B cell (primary cell): ENCODE measurements around the gene PDZRN4. TPM values are rescaled to one million over a fixed set of nuclear protein-coding genes. Genes with fewer than 3 reads are reported as not detected.
A peak's percentile ranks its signal among the peaks of the same experiment; 100 is the strongest.

ENCODE experiments used
- ATAC-seq: fragments of 200-7000 bp; cut with Tn5 transposase; one replicate; pipeline ENCODE4 v1.10.0; 2021; ENCODE audit warnings: low read depth, mild to moderate bottlenecking, moderate number of reproducible peaks, moderate library complexity
- CTCF ChIA-PET: fragments of 350-600 bp; sonication (Branson Sonifier 250); formaldehyde crosslinking; loops from one replicate; lab custom pipeline; 2021; ENCODE audit warnings: antibody characterized with exemption, inconsistent platforms; lab: Charles Lee
- POLR2A ChIA-PET: fragments of 350-600 bp; sonication (Branson Sonifier 250); formaldehyde crosslinking; loops from one replicate; lab custom pipeline; 2021; ENCODE audit warnings: antibody characterized with exemption; lab: Charles Lee
- DNase-seq: peaks from one replicate; pipeline ENCODE4 v3.0.0; 2013
- H2AFZ ChIP-seq: 2 replicates; pipeline ENCODE4 v1.6.1; 2012; ENCODE audit warnings: mild to moderate bottlenecking, low read depth, low read length; ENCODE audit not compliant: insufficient read depth, poor library complexity, severe bottlenecking
- H3K27ac ChIP-seq, 2 donors: 1 replicate in 1 of 2; 2 replicates in 1 of 2; pipeline ENCODE4 v1.5.1; 2012 to 2013; ENCODE audit warnings: low read length in 2 of 2, mild to moderate bottlenecking in 2 of 2, moderate library complexity in 1 of 2
- H3K27me3 ChIP-seq, 4 experiments: fragments of 200-600 bp in 1 of 4; sonication (generic) in 1 of 4; replicated peaks in 1 of 4; 1 replicate in 2 of 4; 2 replicates in 2 of 4; pipeline versions ENCODE4 v1.6.1 to v1.7.0; 2013 to 2016; ENCODE audit warnings: low read length in 3 of 4, mild to moderate bottlenecking in 2 of 4, mixed read lengths in 1 of 4, moderate library complexity in 1 of 4; ENCODE audit not compliant: insufficient read depth in 4 of 4, control insufficient read depth in 3 of 4; ENCODE audit errors: control extremely low read depth in 1 of 4
- H3K36me3 ChIP-seq, 2 experiments: replicated peaks in 1 of 2; 1 replicate in 1 of 2; 2 replicates in 1 of 2; pipeline versions ENCODE4 v1.6.1 to v1.7.1; 2013; ENCODE audit warnings: low read length in 1 of 2; ENCODE audit not compliant: insufficient read depth in 2 of 2, control insufficient read depth in 1 of 2; ENCODE audit errors: control extremely low read depth in 1 of 2, extremely low read depth in 1 of 2
- H3K4me1 ChIP-seq, 2 donors: fragments of 200-600 bp in 1 of 2; sonication (generic) in 1 of 2; 1 replicate in 1 of 2; 2 replicates in 1 of 2; pipeline versions ENCODE4 v1.5.1 to v1.6.1; 2013 to 2017; ENCODE audit warnings: low read length in 2 of 2; ENCODE audit not compliant: control insufficient read depth in 2 of 2, insufficient read depth in 2 of 2
- H3K4me2 ChIP-seq: replicated peaks from 2 replicates; pipeline ENCODE3; 2012; ENCODE audit warnings: mild to moderate bottlenecking, low read depth, low read length; ENCODE audit not compliant: poor library complexity, severe bottlenecking
- H3K4me3 ChIP-seq, 5 experiments: fragments of 200-600 bp in 1 of 5; sonication (generic) in 1 of 5; 1 replicate in 3 of 5; 2 replicates in 2 of 5; pipeline versions ENCODE4 v1.5.1 to v1.7.0; 2011 to 2016; ENCODE audit warnings: low read length in 4 of 5, mild to moderate bottlenecking in 4 of 5, low read depth in 2 of 5, control low read depth in 1 of 5, moderate library complexity in 1 of 5; ENCODE audit not compliant: insufficient read depth in 1 of 5; ENCODE audit errors: control extremely low read depth in 1 of 5, extremely low read depth in 1 of 5
- H3K79me2 ChIP-seq: fragments of 200-600 bp; sonication (generic); one replicate; pipeline ENCODE4 v1.6.0; 2016; ENCODE audit warnings: low read length; ENCODE audit not compliant: control insufficient read depth, insufficient read depth
- H3K9ac ChIP-seq: fragments of 200-600 bp; sonication (generic); 2 replicates; pipeline ENCODE4 v1.6.1; 2017; ENCODE audit warnings: mild to moderate bottlenecking, low read length, moderate library complexity
- H3K9me3 ChIP-seq, 3 donors: one replicate each; pipeline versions ENCODE4 v1.6.1 to v1.7.1; 2013; ENCODE audit warnings: low read length in 2 of 3; ENCODE audit not compliant: control insufficient read depth in 2 of 3, insufficient read depth in 1 of 3; ENCODE audit errors: control extremely low read depth in 1 of 3
- H4K20me1 ChIP-seq: 2 replicates; pipeline ENCODE4 v1.6.0; 2012; ENCODE audit warnings: mild to moderate bottlenecking, low read length; ENCODE audit not compliant: insufficient read depth, control insufficient read depth, poor library complexity, severe bottlenecking
- H3K27ac Mint-ChIP-seq: one replicate; pipeline ENCODE4 v1.8.0; 2021; ENCODE audit warnings: mixed read lengths
- H3K27me3 Mint-ChIP-seq: one replicate; pipeline ENCODE4 v1.8.0; 2021; ENCODE audit warnings: mixed read lengths
- H3K4me1 Mint-ChIP-seq: one replicate; pipeline ENCODE4 v1.8.0; 2021; ENCODE audit warnings: mixed read lengths
- H3K4me3 Mint-ChIP-seq: one replicate; pipeline ENCODE4 v1.8.0; 2021; ENCODE audit warnings: mixed read lengths
- H3K9me3 Mint-ChIP-seq: one replicate; pipeline ENCODE4 v1.8.0; 2022; ENCODE audit warnings: mixed read lengths; ENCODE audit not compliant: insufficient read depth
- CTCF ChIP-seq: fragments of 200-600 bp; IDR thresholded peaks from one replicate; pipeline ENCODE4 v1.8.0; 2022; ENCODE audit warnings: antibody characterized with exemption, mild to moderate bottlenecking
- EZH2 ChIP-seq: IDR thresholded peaks from 2 replicates; pipeline ENCODE4 v1.6.1; 2012; ENCODE audit warnings: borderline replicate concordance, low read depth, mild to moderate bottlenecking, moderate library complexity, low read length; ENCODE audit not compliant: insufficient read depth, poor library complexity, severe bottlenecking
- WGBS: methylation state at CpG from one replicate; pipeline ENCODE4 v1.1.5; 2013; ENCODE audit warnings: missing lambda C conversion rate; ENCODE audit not compliant: insufficient coverage; 5-methylcytosine and 5-hydroxymethylcytosine counted together
- intact Hi-C: fragments of 100-400 bp; cut with micrococcal nuclease; formaldehyde crosslinking; loops from one replicate; pipeline ENCODE4 v1.10.0; 2022
- polyA minus RNA-seq: library from RNA; depleted of rRNA, polyadenylated mRNA; stranded (reverse); fragments of >200 nt; gene quantifications from 2 replicates; pipeline ENCODE4 v1.2.3, GENCODE V29; 2012
- polyA plus RNA-seq: library from polyadenylated mRNA; depleted of rRNA; stranded (reverse); fragments of >200 nt; gene quantifications from 2 replicates; pipeline ENCODE4 v1.2.3, GENCODE V29; 2012
- total RNA-seq, 2 donors: library from RNA; stranded (reverse); fragments of 120-200 nt in 1 of 2; gene quantifications; 1 replicate in 1 of 2; 2 replicates in 1 of 2; pipeline versions ENCODE4 v1.2.3 to v1.2.4, GENCODE V29; 2013 to 2022

PDZRN4 gene
- total RNA-seq (not detected in 2 replicates), polyA plus RNA-seq (not detected in 2 replicates), polyA minus RNA-seq (not detected in 2 replicates)
- total RNA-seq (2013), result 0.07 TPM

- H3K4me2 ChIP-seq, result peak within 1 kb of the TSS; percentile 15
- POLR2A ChIA-PET, result no interaction called here
- no peak within 1 kb of the TSS for H3K9ac ChIP-seq
- peaks cover 15% of the 10 kb centered on the region for H3K4me1 Mint-ChIP-seq
- H4K20me1 ChIP-seq, result no peaks in the 10 kb centered on the region
- no peak within 1 kb of the TSS for H2AFZ ChIP-seq
- H3K9me3 ChIP-seq, result no peaks in the 10 kb centered on the region
- WGBS, result 8% methylated on average over 67 of the region's 67 CpGs
- no peaks in the 10 kb centered on the region for H3K79me2 ChIP-seq
- CTCF ChIA-PET, result no interaction called here
- TF ChIP-seq EZH2 (no peak), CTCF (no peak)
- H3K9me3 Mint-ChIP-seq, result no peaks in the 10 kb centered on the region
- H3K27ac ChIP-seq, result no peak within 1 kb of the TSS
- H3K4me1 ChIP-seq, result peaks cover 9 to 19% of the 10 kb centered on the region in 2 donors
- intact Hi-C loops, result no loop called here
- DNase-seq (no peak), ATAC-seq (no peak)
- H3K27me3 Mint-ChIP-seq, result peaks cover 44% of the 10 kb centered on the region
- no peak within 1 kb of the TSS for H3K4me3 Mint-ChIP-seq
- H3K27ac Mint-ChIP-seq, result no peak within 1 kb of the TSS
- H3K27me3 ChIP-seq, result peaks cover 0 to 31% (median 24%) of the 10 kb centered on the region in 4 experiments
- H3K4me3 ChIP-seq, result no peak within 1 kb of the TSS
- H3K36me3 ChIP-seq, result no peaks in the 10 kb centered on the region
Observed at GRCh38 chr12:41188058-41188840, at the start of gene PDZRN4. PDZRN4 (plus strand) TSS chr12:41188320.

- H3K27ac Mint-ChIP-seq, result no peak overlapping the region
- H4K20me1 ChIP-seq, result no peaks in the 10 kb centered on the region
- ATAC-seq (no peak), DNase-seq (no peak)
- H3K27ac ChIP-seq, result no peak overlapping the region
- no peaks in the 10 kb centered on the region for H3K4me1 ChIP-seq
- H2AFZ ChIP-seq, result no peak overlapping the region
- H3K4me3 ChIP-seq, result no peak overlapping the region
- TF ChIP-seq CTCF, result no peak
- no peak for TF ChIP-seq EZH2
- no peaks in the 10 kb centered on the region for H3K36me3 ChIP-seq
- H3K4me3 Mint-ChIP-seq, result no peak overlapping the region
- ChIA-PET CTCF (no interaction called here), POLR2A (no interaction called here)
- H3K27me3 ChIP-seq, result no peaks in the 10 kb centered on the region
- H3K4me1 Mint-ChIP-seq, result no peaks in the 10 kb centered on the region
- H3K79me2 ChIP-seq, result no peaks in the 10 kb centered on the region
- no peaks in the 10 kb centered on the region for H3K9me3 ChIP-seq
- intact Hi-C loops, result no loop called here
- no peak overlapping the region for H3K4me2 ChIP-seq
- H3K9ac ChIP-seq, result no peak overlapping the region
- peaks cover 3% of the 10 kb centered on the region for H3K9me3 Mint-ChIP-seq
- no peaks in the 10 kb centered on the region for H3K27me3 Mint-ChIP-seq
Observed at GRCh38 chr12:41140117-41140516, 48.0 kb upstream of the PDZRN4 start.
